H9 (cell line): ENCODE data around the gene SPINK2. TPM values are rescaled to one million over a fixed set of nuclear protein-coding genes. Genes with fewer than 3 reads are reported as not detected.

Experiments
- DNase-seq: peaks from one replicate; pipeline ENCODE4 v3.0.0-alpha.2; 2017
- H2AFZ ChIP-seq: one replicate; pipeline ENCODE4 v1.6.1; 2013; ENCODE audit warnings: mild to moderate bottlenecking, low read length, control low read depth, moderate library complexity
- H2AK5ac ChIP-seq: 2 replicates; pipeline ENCODE4 v1.6.1; 2013; ENCODE audit warnings: low read length, control low read depth, mixed read lengths; ENCODE audit not compliant: insufficient read length
- H2BK120ac ChIP-seq: one replicate; pipeline ENCODE4 v1.6.1; 2013; ENCODE audit warnings: low read depth, mild to moderate bottlenecking, low read length, control low read depth, inconsistent platforms; ENCODE audit not compliant: poor library complexity, severe bottlenecking
- H2BK12ac ChIP-seq: 2 replicates; pipeline ENCODE4 v1.6.1; 2013; ENCODE audit warnings: low read length, control low read depth, mixed read lengths, low read depth; ENCODE audit not compliant: insufficient read length
- H2BK15ac ChIP-seq: 2 replicates; pipeline ENCODE4 v1.6.1; 2013; ENCODE audit warnings: low read depth, low read length, control low read depth
- H2BK20ac ChIP-seq: one replicate; pipeline ENCODE4 v1.6.1; 2013; ENCODE audit warnings: low read depth, mild to moderate bottlenecking, low read length, control low read depth, inconsistent platforms; ENCODE audit not compliant: poor library complexity, severe bottlenecking
- H2BK5ac ChIP-seq: 2 replicates; pipeline ENCODE4 v1.6.1; 2013; ENCODE audit warnings: low read length, control low read depth, mixed read lengths; ENCODE audit not compliant: insufficient read length
- H3K14ac ChIP-seq: 2 replicates; pipeline ENCODE4 v1.6.1; 2013; ENCODE audit warnings: low read length, control low read depth; ENCODE audit not compliant: insufficient read depth
- H3K18ac ChIP-seq: 2 replicates; pipeline ENCODE4 v1.6.1; 2013; ENCODE audit warnings: low read depth, mild to moderate bottlenecking, mixed read lengths, low read length, control low read depth; ENCODE audit not compliant: insufficient read length
- H3K23ac ChIP-seq: 2 replicates; pipeline ENCODE4 v1.6.1; 2013; ENCODE audit warnings: low read length, control low read depth, mixed read lengths, low read depth; ENCODE audit not compliant: insufficient read length
- H3K23me2 ChIP-seq: 2 replicates; pipeline ENCODE4 v1.6.1; 2013; ENCODE audit warnings: low read depth, mild to moderate bottlenecking, mixed read lengths, low read length, control low read depth; ENCODE audit not compliant: insufficient read length, poor library complexity, severe bottlenecking
- H3K27ac ChIP-seq: 2 replicates; pipeline ENCODE4 v1.5.1; 2013; ENCODE audit warnings: low read length, control low read depth, mixed read lengths, low read depth; ENCODE audit not compliant: insufficient read length
- H3K27me3 ChIP-seq: 2 replicates; pipeline ENCODE4 v1.6.1; 2013; ENCODE audit warnings: low read length, control low read depth, inconsistent platforms; ENCODE audit not compliant: insufficient read depth
- H3K4ac ChIP-seq: 2 replicates; pipeline ENCODE4 v1.6.1; 2013; ENCODE audit warnings: low read depth, mild to moderate bottlenecking, control low read depth, inconsistent platforms, low read length, moderate library complexity
- H3K4me1 ChIP-seq: 2 replicates; pipeline ENCODE4 v1.6.1; 2013; ENCODE audit warnings: low read length, control low read depth, inconsistent platforms; ENCODE audit not compliant: insufficient read depth
- H3K4me2 ChIP-seq: 2 replicates; pipeline ENCODE4 v1.6.1; 2013; ENCODE audit warnings: low read length, control low read depth, mixed read lengths; ENCODE audit not compliant: insufficient read length, insufficient read depth
- H3K56ac ChIP-seq: 2 replicates; pipeline ENCODE4 v1.6.1; 2013; ENCODE audit warnings: low read depth, mild to moderate bottlenecking, mixed read lengths, low read length, control low read depth; ENCODE audit not compliant: insufficient read length
- H3K79me1 ChIP-seq: 2 replicates; pipeline ENCODE4 v1.6.1; 2013; ENCODE audit warnings: low read depth, mild to moderate bottlenecking, moderate library complexity, low read length, control low read depth, inconsistent platforms; ENCODE audit not compliant: insufficient read depth, poor library complexity, severe bottlenecking
- H3K79me2 ChIP-seq: 2 replicates; pipeline ENCODE4 v1.6.1; 2013; ENCODE audit warnings: low read length, control low read depth, inconsistent platforms; ENCODE audit not compliant: insufficient read depth
- H3K9ac ChIP-seq: 2 replicates; pipeline ENCODE4 v1.6.1; 2013; ENCODE audit warnings: low read length, control low read depth, mixed read lengths; ENCODE audit not compliant: insufficient read length; ENCODE audit errors: extremely low read depth
- H3K9me3 ChIP-seq: one replicate; pipeline ENCODE4 v1.6.1; 2013; ENCODE audit warnings: low read depth, low read length, inconsistent platforms; ENCODE audit not compliant: control insufficient read depth
- H3T11ph ChIP-seq: one replicate; pipeline ENCODE4 v1.6.1; 2013; ENCODE audit warnings: mild to moderate bottlenecking, low read length, control low read depth, inconsistent platforms
- H4K20me1 ChIP-seq: one replicate; pipeline ENCODE4 v1.6.1; 2013; ENCODE audit not compliant: control insufficient read depth, insufficient read length, insufficient read depth
- H4K5ac ChIP-seq: 2 replicates; pipeline ENCODE4 v1.6.1; 2013; ENCODE audit warnings: low read depth, mild to moderate bottlenecking, mixed read lengths, low read length, control low read depth; ENCODE audit not compliant: insufficient read length
- H4K8ac ChIP-seq: replicated peaks from 2 replicates; pipeline ENCODE4 v1.6.1; 2013; ENCODE audit warnings: low read length, control low read depth, mixed read lengths, low read depth; ENCODE audit not compliant: insufficient read length
- H4K91ac ChIP-seq: 2 replicates; pipeline ENCODE4 v1.6.1; 2013; ENCODE audit warnings: low read depth, mild to moderate bottlenecking, moderate library complexity, mixed read lengths, low read length, control low read depth; ENCODE audit not compliant: insufficient read length
- H3K27ac Mint-ChIP-seq, 3 experiments: 2 replicates in 2 of 3; 3 replicates in 1 of 3; pipeline ENCODE4 v1.8.0; 2020 to 2021; ENCODE audit warnings: mixed read lengths in 3 of 3, mild to moderate bottlenecking in 1 of 3, moderate library complexity in 1 of 3
- H3K27me3 Mint-ChIP-seq: 2 replicates; pipeline ENCODE4 v1.8.0; 2021; ENCODE audit warnings: low read depth, mild to moderate bottlenecking, moderate library complexity, mixed read lengths
- H3K36me3 Mint-ChIP-seq, 3 experiments: 2 replicates in 2 of 3; 3 replicates in 1 of 3; pipeline ENCODE4 v1.8.0; 2020 to 2021; ENCODE audit warnings: low read depth in 3 of 3, mixed read lengths in 3 of 3; ENCODE audit not compliant: insufficient read depth in 1 of 3
- H3K4me1 Mint-ChIP-seq, 2 experiments: 2 replicates each; pipeline ENCODE4 v1.8.0; 2020; ENCODE audit warnings: mixed read lengths in 2 of 2
- H3K4me3 Mint-ChIP-seq, 2 experiments: 2 replicates in 1 of 2; 3 replicates in 1 of 2; pipeline ENCODE4 v1.8.0; 2020 to 2021; ENCODE audit warnings: mild to moderate bottlenecking in 2 of 2, mixed read lengths in 2 of 2, moderate library complexity in 1 of 2
- H3K9me3 Mint-ChIP-seq, 2 experiments: 2 replicates in 1 of 2; 3 replicates in 1 of 2; pipeline ENCODE4 v1.8.0; 2020; ENCODE audit warnings: mild to moderate bottlenecking in 2 of 2, mixed read lengths in 2 of 2, moderate library complexity in 1 of 2
- CTCF ChIP-seq: fragments of 200-600 bp; sonication (generic); conservative IDR thresholded peaks from 3 replicates; pipeline ENCODE4 v1.8.0; 2021; ENCODE audit warnings: antibody characterized with exemption, mild to moderate bottlenecking
- WGBS: extraction: QIAGEN DNeasy Blood & Tissue Kit; methylation state at CpG from one replicate; pipeline ENCODE4 v1.1.7; 2013; ENCODE audit warnings: missing lambda C conversion rate, low lambda C conversion rate, mixed read lengths; ENCODE audit not compliant: insufficient read length; ENCODE audit errors: extremely low coverage; 5-methylcytosine and 5-hydroxymethylcytosine counted together
- total RNA-seq: library from RNA; stranded (reverse); gene quantifications from 2 replicates; pipeline ENCODE4 v1.2.1, GENCODE V29; 2021

The SPINK2 gene
- total RNA-seq, 1 experiment from 2014 or later = 0.44 TPM

GRCh38 chr4:56786955-56787354, 34.5 kb downstream of the SPINK2 start:
- H3K23ac ChIP-seq = no peak overlapping the region
- H3K27ac ChIP-seq = no peak overlapping the region
- no peaks in the 10 kb centered on the region for H3K9me3 ChIP-seq
- H2BK15ac ChIP-seq = no peak overlapping the region
- no CpG with 5 or more reads among the region's 9 CpGs for WGBS
- H3K27ac Mint-ChIP-seq = no peak overlapping the region
- H3K27me3 ChIP-seq = no peaks in the 10 kb centered on the region
- no peaks in the 10 kb centered on the region for H3K9me3 Mint-ChIP-seq
- TF ChIP-seq CTCF = no peak
- no peaks in the 10 kb centered on the region for H3K79me2 ChIP-seq
- no peak overlapping the region for H3K18ac ChIP-seq
- H3T11ph ChIP-seq = no peak overlapping the region
- H2BK5ac ChIP-seq = no peak overlapping the region
- DNase-seq = no peak
- no peak overlapping the region for H2BK20ac ChIP-seq
- H3K27me3 Mint-ChIP-seq = peaks cover 5% of the 10 kb centered on the region
- H2BK120ac ChIP-seq = no peak overlapping the region
- H3K36me3 Mint-ChIP-seq = no peaks in the 10 kb centered on the region
- no peak overlapping the region for H4K8ac ChIP-seq
- H3K23me2 ChIP-seq = no peaks in the 10 kb centered on the region
- no peak overlapping the region for H2AK5ac ChIP-seq
- H4K20me1 ChIP-seq = no peaks in the 10 kb centered on the region
- no peak overlapping the region for H3K4me3 Mint-ChIP-seq
- H3K56ac ChIP-seq = no peak overlapping the region
- no peaks in the 10 kb centered on the region for H3K79me1 ChIP-seq
- no peak overlapping the region for H2BK12ac ChIP-seq
- H2AFZ ChIP-seq = no peak overlapping the region
- H4K5ac ChIP-seq = no peak overlapping the region
- no peak overlapping the region for H3K9ac ChIP-seq
- no peaks in the 10 kb centered on the region for H3K4me1 ChIP-seq
- H3K14ac ChIP-seq = no peak overlapping the region
- H3K4ac ChIP-seq = no peak overlapping the region
- peaks cover 12 to 17% of the 10 kb centered on the region in 2 experiments for H3K4me1 Mint-ChIP-seq
- H3K4me2 ChIP-seq = no peak overlapping the region
- H4K91ac ChIP-seq = no peak overlapping the region
